HG02610 (cell line): ENCODE data around the gene PI4KA.

Experiments
- ATAC-seq: cut with Tn5 transposase; IDR thresholded peaks from one replicate; pipeline ENCODE4 v1.9.1; 2021; ENCODE audit warnings: mild to moderate bottlenecking, moderate library complexity; ENCODE audit not compliant: unreplicated experiment

PI4KA gene

DNA sequence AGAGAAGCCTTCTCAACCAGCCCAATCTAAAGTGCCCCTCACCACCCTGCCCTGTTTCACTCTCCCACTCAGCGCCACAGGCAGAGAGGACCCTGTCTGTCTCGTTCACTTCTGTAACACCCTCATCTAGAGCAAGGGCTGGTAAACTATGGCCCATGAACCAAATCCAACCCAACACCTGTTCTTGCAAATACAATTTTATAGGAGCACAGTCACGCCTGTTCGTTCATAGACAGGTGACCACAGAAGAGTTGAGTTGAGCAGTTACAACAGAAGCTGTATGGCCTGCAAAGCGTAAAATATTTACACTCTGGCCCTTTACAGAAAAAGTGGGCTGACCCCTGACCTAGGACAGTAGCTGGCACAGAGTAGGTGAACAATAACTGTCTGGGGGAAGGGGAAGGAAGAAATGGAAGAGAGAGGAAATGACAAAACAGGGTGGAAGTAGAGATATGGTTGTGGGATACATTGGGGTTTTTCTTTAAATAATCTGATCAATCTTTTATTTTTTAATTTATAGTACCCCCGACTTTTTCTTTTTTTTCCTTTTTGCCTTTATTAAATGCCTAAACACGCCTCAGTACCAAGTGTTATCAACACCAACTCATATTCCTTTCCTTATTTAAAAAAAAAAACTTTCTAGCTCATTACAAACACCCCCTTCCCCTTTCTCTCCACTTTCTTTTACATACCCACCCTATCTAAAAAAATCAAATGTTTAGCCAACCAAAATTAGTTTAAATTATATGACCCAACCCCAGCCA is 63.8 kb downstream of the PI4KA start:
- no peak for ATAC-seq

DNA sequence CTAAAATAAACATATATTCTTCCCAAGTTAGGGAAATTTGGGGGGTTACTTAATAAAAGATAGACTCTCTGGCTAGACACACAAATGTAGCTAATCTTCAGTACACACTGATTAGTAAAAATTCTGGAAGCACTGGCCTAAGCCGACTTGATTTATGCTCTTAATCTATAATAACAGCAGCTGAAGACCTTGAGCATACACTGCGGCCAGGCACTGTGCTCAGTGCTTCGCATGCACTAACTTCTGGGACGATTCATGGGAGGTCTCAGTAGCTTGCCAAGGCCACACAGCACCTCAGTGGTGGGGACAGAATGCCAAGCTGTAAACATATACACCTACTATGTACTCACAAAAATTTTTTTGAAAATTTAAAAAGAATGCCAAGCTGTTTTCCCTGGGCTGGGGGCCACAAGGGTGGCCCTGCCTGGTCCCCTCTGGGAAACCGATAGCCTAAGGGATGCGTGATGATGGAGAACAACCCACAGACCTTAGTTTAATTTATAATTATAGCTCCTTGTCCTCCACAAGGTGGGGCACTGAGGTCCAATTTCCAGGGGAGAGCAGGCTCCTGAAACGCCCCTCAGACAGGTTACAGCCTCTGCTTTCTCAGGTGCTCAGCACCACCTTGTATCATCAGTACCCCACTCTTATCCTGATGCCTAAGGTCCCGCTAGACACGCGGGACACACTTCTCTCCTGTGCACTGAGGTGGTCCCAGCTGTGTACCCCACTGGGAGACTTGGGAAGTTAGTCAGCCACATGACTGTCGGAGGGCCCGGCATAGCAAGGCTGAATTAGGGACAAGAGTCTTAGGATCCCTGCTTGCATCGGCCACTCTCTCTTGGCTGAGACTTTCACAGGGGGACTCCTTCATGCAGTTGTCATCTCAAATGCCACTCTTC is 64.6 kb downstream of the PI4KA start:
- no peak for ATAC-seq

DNA sequence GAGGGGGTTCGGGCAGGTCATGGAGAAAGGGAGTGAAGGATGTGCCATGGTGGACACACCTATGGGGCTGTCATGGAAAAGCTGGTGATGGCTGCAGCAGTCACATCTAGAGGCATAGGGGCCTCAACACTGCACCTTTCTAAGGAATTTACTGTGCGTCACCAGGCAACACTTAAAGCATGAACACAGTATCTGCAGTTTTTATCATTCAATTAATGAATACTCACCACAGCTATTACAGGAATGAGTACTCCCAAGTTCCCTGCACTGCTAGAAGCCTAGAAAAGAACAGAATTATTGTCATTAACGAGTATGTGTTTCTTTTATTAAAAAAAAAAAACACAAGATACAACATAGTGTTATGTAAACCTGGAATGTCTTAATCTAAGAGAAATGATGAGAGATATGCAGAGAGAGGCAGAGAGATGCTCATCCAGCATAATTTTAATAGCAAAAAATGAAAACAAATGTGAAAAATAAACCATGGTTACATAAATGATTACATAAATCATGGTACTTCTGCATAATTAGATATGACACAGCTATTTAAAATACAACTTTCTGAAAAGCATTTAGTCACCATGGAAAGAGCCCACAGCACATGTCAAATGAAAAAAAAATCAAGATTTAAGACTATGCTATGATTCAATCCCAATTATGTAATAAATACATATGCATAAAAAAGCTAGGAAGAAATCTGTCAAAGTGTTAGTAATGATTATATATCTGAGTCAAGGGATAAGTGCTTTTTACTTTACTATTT is 65.5 kb downstream of the PI4KA start:
- ATAC-seq, result no peak

DNA sequence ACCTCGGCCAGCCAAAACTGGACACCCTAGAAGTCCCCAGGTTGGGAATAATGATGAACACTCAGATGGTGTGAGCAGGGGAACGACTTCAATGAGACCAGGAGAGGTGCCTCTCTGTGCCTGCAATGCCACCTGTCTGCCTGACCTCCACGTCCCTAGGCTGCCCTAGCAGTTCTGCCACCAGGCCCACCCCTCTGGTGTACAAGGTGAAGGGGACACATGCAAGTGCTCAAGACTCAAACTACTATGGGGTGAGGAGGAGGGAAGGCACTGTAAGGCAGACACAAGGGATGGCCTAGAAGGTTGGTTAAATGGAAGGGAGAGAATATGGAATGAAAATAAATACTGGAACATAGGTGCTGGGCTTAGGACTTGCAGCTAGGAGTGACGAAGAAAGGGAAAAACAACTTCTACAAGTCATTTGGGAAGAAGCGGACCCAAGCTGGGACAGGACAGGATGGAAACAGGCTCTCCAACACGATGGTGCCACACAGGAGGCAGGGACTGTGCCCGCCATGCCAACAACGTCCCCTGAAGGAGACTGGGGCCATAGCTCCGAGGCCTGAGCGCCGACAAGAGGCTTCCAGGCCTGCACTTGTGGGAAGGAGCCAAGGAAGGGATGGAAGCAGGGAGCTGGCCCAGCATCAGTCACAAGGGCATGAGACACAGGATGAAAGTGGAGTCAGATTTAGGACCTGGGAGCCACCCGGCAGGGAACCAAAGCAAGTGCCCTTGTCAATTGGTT is 66.2 kb downstream of the PI4KA start:
- no peak for ATAC-seq

GRCh38 chr22:20788627-20789344 is 69.8 kb downstream of the PI4KA start:
- ATAC-seq, result no peak

- no peak for ATAC-seq
Observed at GRCh38 chr22:20787746-20788626, 70.6 kb downstream of the PI4KA start.

- ATAC-seq, result no peak
Observed at GRCh38 chr22:20787223-20787622, 71.4 kb downstream of the PI4KA start.

GRCh38 chr22:20786536-20786979 is 72.1 kb downstream of the PI4KA start:
- no peak for ATAC-seq

- no peak for ATAC-seq
Observed at GRCh38 chr22:20786048-20786447, 72.6 kb downstream of the PI4KA start.

GRCh38 chr22:20785415-20785814 is 73.2 kb downstream of the PI4KA start:
- no peak for ATAC-seq

DNA sequence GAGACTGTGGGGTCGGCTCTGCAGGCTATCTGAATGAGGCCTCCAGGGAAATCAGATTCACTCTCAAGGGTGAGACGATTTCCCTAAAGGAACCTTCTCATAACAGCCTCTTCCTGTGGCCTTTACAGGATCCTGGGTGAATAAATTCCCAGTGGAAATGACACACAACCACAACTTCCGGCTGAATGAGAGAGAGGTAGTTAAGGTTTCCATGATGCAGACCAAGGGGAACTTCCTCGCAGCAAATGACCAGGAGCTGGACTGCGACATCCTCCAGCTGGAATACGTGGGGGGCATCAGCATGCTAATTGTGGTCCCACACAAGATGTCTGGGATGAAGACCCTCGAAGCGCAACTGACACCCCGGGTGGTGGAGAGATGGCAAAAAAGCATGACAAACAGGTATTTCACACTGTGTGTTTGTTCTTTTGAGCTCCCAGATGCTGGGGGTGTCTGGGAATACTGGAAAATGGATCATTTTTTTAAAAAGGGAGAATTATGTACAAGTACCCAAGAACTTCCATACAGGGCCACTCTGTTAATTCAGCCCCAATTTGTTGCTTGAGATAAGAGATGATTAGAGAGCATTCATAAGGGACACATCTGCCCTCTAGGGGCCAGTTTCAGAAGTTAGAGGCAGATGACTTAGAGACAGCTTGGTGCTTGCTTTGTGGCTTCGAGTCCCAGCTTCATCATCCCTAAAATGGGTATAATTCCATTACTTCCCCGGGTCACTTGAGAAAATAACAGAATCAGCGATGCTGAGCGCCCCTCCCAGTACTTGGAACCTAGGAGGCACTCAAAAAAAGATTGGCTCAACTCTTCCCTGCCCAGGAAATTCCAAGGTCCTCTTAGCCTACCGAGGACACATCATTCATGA is 74.5 kb downstream of the PI4KA start:
- ATAC-seq, result no peak

GRCh38 chr22:20783300-20783673 is 75.3 kb downstream of the PI4KA start:
- ATAC-seq, result no peak

- no peak for ATAC-seq
Observed at GRCh38 chr22:20782596-20783299, 75.9 kb downstream of the PI4KA start.

- no peak for ATAC-seq
Observed at GRCh38 chr22:20782083-20782482, 76.5 kb downstream of the PI4KA start.

DNA sequence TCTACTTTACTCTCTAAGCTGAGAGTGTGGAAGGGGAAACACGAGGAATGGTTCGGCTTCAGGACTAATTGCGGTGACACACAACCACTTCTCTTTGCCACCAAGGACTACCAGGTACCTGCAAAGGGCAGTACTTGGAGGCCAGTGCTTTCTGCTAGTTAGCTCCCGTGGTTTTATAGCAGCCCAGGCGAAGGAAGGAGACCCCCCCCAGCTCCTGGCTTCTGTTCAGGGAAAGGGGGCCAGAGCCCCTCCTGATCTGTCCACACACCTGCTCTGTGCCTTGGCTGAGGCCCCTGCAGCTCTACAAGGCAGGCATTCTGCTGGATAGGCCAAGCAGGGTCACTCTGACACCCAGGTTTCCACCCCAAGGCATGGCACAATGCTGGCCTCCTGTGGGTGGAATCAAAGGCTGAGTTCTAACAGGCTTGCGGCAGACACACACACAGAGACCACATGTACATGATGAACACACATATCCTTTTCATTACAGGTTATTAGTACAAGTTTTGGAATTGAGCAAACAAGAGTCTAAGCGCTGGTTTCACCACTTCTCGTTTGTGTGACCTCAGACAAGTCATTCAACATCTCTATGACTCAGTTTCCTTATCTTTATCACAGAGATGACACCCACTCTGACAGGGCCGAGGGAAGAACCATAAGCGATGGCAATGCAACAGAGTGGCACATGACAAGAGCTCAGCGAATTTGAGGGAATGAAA is 77.2 kb downstream of the PI4KA start:
- no peak for ATAC-seq

DNA sequence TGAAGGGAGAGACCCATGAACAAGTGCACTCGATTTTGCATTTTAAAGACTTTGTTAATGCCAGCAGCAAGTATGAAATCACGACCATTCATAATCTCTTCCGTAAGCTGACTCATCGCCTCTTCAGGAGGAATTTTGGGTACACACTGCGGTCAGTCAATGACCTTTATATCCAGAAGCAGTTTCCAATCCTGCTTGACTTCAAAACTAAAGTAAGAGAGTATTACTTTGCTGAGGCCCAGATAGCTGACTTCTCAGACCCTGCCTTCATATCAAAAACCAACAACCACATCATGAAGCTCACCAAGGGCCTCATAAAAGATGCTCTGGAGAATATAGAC is 78.8 kb downstream of the PI4KA start:
- no peak for ATAC-seq
